NCI-H2171 (cell line): ENCODE results near the gene PRR33.

Experiments used
- DNase-seq: peaks from one replicate; lab custom pipeline; 2025; lab: John Stamatoyannopoulos, UW

Gene PRR33

DNA sequence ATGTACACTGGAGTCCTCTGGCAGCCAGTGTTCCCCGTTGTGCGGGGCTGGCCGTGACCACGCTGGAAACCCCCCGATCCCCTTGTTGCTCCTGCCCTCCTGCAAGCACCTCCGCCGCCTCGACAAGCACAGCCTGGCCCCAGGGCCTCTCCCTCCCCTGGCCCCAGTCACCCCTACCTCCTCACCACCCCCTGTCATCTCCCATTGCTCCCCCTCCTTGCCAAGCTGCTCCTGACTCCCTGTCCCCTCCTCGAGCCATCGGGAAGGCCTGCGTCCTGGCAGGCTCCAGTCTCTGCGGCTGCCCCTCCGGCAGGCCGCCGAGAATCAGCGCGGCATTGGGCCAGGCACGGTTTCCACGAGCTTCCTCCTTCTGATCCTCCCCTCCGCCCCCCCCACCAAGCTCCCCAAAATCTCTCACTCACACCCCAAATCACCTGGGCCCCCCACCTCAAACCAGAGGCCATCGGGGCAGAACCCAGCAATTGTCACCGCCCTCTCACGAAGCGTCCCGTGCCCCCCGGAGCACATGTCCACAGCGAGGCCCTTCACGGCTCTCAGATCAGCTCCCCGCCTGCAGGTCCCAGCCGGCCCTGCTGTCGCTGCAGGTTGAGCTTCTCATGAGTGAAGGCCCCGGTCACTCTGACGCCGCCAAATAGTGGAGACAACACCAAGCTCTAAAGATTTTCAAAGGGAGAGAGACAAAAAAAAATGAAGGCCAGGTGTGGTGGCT lies 44.5 kb downstream of the PRR33 start:
- DNase-seq: no peak

DNA sequence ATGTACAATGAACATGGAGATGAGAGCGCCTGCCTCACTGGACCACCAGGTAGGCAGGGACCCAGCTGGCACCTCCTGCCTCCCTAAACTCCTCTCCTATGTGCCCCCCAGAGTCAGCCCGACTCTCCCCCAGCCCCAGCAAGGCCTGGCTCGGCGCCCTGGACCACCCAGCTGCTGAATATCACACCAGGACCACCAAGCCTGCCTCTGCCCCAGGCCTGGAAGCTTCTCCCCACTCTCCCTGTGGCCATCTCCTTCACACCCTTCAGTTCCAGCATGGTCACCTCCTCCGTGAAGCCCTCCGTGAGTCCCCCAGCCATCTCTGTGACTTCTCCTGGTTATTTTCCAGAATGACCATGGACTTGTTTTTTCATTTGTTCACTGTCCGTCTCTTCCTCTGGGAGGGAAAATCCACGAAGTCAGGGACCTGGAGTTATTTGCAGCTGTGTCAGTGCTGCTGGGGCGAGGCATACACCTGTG lies 45.2 kb downstream of the PRR33 start:
- no peak for DNase-seq

- no peak for DNase-seq
Observed at GRCh38 chr11:1845561-1846452, 45.9 kb downstream of the PRR33 start.

DNA sequence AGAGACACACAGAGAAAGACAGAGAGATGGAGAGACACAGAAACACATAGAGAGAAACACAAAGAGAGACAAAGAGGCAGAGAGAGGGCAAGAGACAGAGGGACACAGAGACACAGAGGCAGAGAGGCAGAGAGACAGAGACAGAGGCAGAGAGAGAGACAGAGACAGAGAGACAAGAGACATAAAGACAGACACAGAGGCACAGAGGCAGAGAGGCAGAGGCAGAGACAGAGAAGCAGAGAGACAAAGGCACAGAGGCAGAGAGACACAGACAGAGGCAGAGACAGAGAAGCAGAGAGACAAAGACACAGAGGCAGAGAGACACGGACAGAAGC lies 46.6 kb downstream of the PRR33 start:
- no peak for DNase-seq

DNA sequence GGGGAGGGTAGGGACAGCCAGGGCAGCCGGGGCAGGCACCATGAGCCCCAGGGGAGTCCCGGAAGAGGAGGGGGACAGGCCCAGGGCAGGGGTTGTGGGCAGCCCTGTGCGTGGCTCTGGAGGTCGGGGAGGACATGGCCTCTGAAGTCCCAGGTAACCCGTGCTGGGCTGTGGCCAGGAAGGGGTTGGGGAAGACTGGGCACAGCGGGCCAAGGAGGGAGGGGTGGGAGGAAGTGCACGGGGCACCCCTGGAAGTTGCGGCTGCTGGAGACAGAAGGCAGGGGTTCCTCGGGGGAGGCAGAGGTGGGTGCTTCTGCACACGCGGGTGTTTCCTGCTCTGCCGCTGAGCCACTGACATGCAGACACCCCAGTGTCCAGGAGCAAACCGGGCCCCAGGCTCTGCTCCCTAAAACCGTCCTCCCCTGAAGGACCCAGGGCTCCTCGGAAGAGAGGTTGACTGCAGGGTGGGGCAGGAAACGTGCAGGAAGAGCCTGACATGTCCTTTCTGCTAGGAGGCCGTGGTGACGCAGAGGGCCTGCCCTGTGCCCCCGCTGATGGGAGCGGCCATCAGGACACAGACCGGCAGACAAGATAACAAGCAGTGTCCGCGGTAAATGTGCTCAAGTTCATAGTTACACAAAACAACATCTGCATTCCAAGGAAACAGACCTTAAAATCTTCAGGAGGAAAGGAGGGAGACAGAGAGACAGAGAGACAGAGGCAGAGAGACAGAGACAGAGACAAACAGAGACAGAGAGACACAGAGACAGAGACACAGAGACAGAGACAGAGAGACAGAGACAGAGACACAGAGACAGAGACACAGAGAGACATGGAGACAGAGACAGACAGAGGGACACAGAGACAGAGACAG lies 47.2 kb downstream of the PRR33 start:
- DNase-seq: no peak

DNA sequence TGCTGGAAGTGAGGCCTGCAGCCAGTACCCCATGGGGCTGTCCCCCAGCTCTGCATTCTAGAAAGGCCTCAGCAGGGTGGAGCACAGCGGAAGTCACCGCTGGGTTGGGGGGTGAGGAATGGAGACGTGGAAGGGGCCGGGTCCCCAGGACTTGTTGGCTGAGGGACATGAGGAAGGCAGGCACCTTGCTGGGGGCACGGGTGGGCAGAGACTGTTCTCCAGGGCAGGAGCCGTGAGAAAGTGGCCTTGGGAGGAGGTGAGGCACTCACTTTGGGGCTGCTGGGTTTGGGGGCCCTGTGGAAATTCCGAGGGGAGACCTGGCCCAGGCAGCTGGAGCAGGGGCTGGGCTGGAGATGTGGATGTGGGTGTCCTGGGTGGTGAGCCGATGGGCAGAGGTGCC lies 47.9 kb downstream of the PRR33 start:
- no peak for DNase-seq

- no peak for DNase-seq
Observed at GRCh38 chr11:1843098-1843473, 48.6 kb downstream of the PRR33 start.

DNA sequence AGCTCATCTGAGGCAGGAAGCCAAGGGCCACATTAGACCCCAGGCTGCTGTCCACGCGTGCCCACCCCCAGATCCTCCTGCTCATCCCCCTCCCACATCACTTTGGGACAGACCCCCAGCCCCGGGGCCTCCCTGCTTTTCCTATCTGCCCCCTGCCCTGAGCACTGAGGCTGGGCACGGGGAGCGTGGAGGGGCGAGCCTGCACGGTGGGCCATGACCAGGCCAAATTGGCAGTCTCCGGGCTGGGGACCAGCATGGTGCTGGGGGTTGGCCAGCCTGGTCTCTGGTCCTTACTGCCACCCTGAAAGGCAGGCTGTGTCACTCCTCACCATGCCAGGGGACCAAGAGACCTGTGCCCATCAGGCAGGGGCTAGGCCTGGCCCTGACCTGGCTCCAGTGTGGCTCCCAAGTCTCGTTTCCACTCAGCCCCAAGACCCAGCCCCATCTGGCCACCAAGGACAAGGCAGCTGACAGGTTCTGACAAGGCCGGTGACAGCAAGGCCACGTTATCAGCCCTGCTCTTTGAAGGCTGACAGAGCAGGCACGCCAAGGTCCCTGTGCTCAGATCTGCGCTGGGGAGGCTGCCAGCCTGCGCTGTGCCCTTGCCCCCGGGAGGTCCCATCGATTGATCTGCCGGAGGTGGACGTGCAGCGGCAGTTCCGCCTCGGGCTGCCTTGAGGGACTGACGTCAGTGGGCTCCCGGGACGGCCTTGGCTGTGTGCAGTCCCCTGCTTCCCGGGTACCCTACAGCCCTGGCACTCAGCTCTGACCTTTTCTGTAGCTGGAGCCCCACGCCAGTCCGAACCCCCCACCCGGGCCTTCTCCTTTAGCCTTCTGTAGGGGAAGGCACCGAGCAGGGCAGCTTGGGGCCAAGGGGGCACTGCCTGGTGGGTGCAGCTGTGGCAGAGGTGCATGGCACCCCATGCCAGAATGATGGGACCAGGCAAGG lies 49.3 kb downstream of the PRR33 start:
- DNase-seq: no peak

- DNase-seq: no peak
Observed at GRCh38 chr11:1841511-1842148, 50.1 kb downstream of the PRR33 start.

DNA sequence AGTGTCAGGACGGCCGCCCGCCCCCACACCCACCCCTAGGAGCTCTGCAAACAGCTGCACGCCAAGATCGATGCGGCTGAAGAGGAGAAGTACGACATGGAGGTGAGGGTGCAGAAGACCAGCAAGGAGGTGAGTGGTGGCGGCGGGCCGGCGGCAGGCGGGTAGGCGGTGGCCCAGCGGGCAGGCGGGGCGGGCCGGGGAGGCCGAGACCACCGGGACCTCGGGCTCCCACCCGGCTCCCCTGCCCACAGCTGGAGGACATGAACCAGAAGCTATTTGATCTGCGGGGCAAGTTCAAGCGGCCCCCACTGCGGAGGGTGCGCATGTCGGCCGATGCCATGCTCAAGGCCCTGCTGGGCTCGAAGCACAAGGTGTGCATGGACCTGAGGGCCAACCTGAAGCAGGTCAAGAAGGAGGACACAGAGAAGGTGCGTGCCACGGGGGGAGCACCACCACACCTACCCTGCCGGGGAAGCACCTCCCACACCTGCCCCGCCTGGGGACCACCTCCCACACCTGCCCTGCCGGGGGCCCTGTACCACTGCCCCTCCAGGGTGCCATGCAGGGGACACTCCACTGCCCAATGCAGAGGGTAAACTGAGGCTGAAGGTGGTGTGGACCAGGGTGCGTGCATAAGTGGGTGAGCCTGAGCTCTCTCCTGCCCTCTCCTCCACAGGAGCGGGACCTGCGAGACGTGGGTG lies 50.8 kb downstream of the PRR33 start:
- no peak for DNase-seq

DNA sequence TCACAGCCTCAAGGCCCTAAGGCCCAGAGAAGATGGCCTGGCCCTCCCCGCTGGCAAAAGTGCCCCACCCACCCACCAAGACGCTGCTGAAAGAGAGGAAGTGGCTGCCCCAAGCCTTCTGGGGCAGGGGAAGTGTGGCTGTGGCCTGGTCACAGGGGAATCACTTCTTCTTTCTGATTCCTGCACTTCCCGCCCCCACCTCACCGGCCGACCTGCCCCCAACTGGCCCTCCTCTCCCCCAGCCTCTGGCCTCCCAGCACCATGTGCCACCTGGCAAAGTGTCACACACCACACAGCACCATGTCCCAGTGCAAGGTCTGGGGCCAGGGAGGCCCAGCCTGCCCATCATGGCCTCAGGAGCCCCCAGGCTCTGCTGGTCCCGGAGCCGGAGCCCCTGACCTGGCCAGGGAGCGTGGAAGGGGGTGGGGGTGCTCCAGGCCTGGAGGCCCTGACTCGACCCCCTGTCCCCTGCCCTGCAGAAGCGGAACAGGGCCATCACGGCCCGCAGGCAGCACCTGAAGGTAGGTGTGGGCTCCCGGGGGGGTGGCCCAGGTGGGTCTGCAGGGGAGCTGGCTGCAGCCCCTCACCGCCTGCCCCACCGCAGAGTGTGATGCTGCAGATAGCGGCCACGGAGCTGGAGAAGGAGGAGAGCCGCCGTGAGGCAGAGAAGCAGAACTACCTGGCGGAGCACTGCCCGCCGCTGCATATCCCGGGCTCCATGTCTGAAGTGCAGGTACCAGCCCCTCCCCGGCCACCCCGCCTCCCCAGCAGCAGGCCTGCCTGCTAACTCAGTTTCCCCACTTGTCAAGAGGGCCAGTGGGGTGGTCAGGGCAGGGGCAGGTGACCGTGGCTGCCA lies 51.5 kb downstream of the PRR33 start:
- DNase-seq: no peak

DNA sequence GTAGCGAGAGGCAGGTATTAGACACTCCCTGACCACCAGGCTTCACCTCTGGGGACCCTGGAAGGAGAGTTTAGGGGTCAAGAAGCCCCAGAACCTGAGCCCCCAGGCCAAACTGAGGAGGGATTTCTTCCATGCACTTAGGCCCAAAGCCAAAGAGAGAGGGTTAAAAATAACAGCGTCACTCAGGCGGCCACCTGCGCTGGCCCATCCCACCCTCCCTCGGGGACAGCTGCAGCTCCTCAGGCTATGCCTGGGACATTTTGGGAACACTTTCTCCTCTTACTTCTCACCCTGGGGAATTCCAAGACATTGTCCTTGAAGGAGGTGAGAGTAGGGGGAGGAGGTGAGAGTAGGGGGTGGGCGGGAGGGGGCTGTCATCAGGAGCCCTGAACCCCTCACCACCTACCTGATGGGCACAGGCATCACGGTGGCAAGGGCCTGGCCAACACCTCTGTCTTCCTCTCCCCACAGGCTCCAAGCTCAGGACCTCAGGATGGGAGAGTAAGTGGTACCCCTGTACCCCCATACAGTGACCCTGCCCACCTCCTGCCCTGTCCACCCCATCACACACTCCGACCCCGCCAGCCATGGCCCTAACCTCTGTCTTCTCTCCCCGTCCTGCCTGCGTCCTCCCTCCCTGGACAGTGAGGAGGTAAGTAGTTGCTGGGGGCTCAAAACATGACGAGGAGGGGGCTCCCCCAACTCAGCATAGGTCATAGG lies 52.3 kb downstream of the PRR33 start:
- DNase-seq: no peak

- DNase-seq: no peak
Observed at GRCh38 chr11:1838426-1839144, 53.1 kb downstream of the PRR33 start, which contains the start of gene TNNI2. TSS of gene TNNI2 (plus strand) at chr11:1838981. CDS start at chr11:1839697, 716 bp downstream.
